D721Med (cell line): ENCODE data around the gene COQ7.

Experiments used
- DNase-seq: peaks from one replicate; pipeline ENCODE4 v3.0.0; 2011; ENCODE audit warnings: low spot score; ENCODE audit not compliant: insufficient read length
- FAIRE-seq: peaks from 2 replicates; lab custom pipeline; 2011; peaks lifted over from hg19 to GRCh38; lab: Jason Lieb, UNC
- CTCF ChIP-seq: IDR thresholded peaks from 2 replicates; pipeline ENCODE4 v1.5.1; 2012; ENCODE audit warnings: mild to moderate bottlenecking, control low read depth; ENCODE audit not compliant: insufficient read depth; ENCODE audit errors: missing control alignments

The COQ7 gene

GRCh38 chr16:19071811-19072777, 4.7 kb downstream of the COQ7 start:
- peak; percentile 66 for TF ChIP-seq CTCF
- DNase-seq (no peak), FAIRE-seq (no peak)

GRCh38 chr16:19073344-19073743, 5.9 kb downstream of the COQ7 start:
- no peak for FAIRE-seq
- no peak for TF ChIP-seq CTCF
- no peak for DNase-seq

- no peak for FAIRE-seq
- no peak for TF ChIP-seq CTCF
- no peak for DNase-seq
These were observed 6.4 kb downstream of the COQ7 start for GRCh38 chr16:19073863-19074262.

- FAIRE-seq (no peak), DNase-seq (no peak)
These were observed 8.1 kb downstream of the COQ7 start for GRCh38 chr16:19075511-19075910.

GRCh38 chr16:19077879-19078278, 10.5 kb downstream of the COQ7 start:
- no peak for TF ChIP-seq CTCF
- FAIRE-seq = no peak
- no peak for DNase-seq

More at GRCh38 chr16:19075511-19075910, 8.1 kb downstream of the COQ7 start:
- TF ChIP-seq CTCF = no peak

- no peak for TF ChIP-seq CTCF
- DNase-seq = no peak
- no peak for FAIRE-seq
These were observed 16.3 kb downstream of the COQ7 start for GRCh38 chr16:19083670-19084069.

GRCh38 chr16:19084139-19084538, 16.7 kb downstream of the COQ7 start:
- FAIRE-seq = no peak
- no peak for TF ChIP-seq CTCF
- no peak for DNase-seq
